ENCODE measurements around the gene ARHGAP24.

ARHGAP24 gene

DNA sequence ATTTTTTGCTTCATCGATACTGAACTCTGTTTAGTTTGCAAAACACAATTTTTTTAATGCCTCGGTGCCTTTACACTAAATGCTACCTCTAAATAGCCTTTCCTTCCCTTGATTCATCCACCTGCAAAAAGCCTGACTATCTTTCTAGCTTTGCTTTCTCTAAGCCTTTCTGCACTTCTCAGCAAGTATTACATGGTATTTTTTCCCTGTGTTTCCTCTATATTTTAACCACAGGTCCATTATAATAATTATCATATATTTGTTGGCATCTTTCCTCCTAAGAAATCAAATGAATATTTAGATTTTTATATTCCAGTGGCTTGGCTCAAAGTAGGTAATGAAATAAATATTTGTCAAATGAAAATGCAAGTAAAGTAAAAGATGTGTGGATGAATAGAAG, 196.2 kb downstream of the ARHGAP24 start:
- 100% methylated on average over 2 of the region's 2 CpGs for WGBS (ENCODE audit: insufficient coverage)
- no peaks in the 10 kb centered on the region for H3K36me3 ChIP-seq (ENCODE audit: control insufficient read depth in 4 of 4, insufficient read depth in 4 of 4, low read length in 3 of 4)
- POLR2A ChIA-PET: no interaction called here
- H3K4me3 ChIP-seq (ENCODE audit: control insufficient read depth in 1 of 7, extremely low read depth in 1 of 7, insufficient read depth in 4 of 7, low read depth in 2 of 7, low read length in 6 of 7): no peak overlapping the region
- no peak for DNase-seq
- CTCF ChIA-PET: interaction anchor here (0.5 kb wide), 1 partner anchor 156 kb away, joined by 3 read pairs; no protein-coding TSS in a partner anchor
- H3K4me1 ChIP-seq (ENCODE audit: control extremely low read depth in 1 of 4, control insufficient read depth in 4 of 4, insufficient read depth in 4 of 4, low read length in 3 of 4): peaks cover 0 to 5% (median 0%) of the 10 kb centered on the region in 4 experiments
- no peaks in the 10 kb centered on the region for H3K27me3 ChIP-seq (replicated peaks in 2 of 5; ENCODE audit: control insufficient read depth in 4 of 5, insufficient read depth in 5 of 5, low read length in 4 of 5)
- H3K9me3 ChIP-seq (ENCODE audit: control extremely low read depth in 1 of 5, control insufficient read depth in 4 of 5, insufficient read depth in 2 of 5, low read depth in 1 of 5, low read length in 4 of 5): peaks cover 0 to 3% (median 0%) of the 10 kb centered on the region in 5 experiments
- no peak overlapping the region for H3K27ac ChIP-seq (ENCODE audit: insufficient read depth in 1 of 2, low read depth in 1 of 2, low read length in 2 of 2, poor library complexity in 1 of 2, severe bottlenecking in 2 of 2)

DNA sequence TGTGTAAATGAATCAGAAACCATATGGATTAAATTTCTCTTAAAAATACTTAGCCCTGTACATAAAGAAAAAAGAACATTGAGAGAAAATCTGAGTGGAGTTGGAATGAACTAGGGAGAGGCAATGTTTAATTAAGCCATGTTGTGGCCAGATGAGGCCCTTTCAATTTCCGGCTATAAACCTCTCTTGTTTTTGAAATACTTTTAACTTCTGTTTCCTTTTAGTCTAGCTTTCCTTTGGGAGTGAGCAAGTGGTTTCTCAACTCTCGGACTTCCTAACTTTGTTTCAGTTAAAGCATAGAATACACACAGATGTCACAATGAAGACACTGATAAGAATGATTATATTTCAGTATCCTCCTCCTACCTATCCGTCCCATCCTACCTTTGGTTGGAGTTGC, 197.2 kb downstream of the ARHGAP24 start:
- POLR2A ChIA-PET: no interaction called here
- H3K4me1 ChIP-seq (ENCODE audit: control extremely low read depth in 1 of 4, control insufficient read depth in 4 of 4, insufficient read depth in 4 of 4, low read length in 3 of 4): peaks cover 0 to 5% (median 0%) of the 10 kb centered on the region in 4 experiments
- WGBS (ENCODE audit: insufficient coverage): 100% methylated on average over 1 of the region's 3 CpGs
- DNase-seq: no peak
- H3K36me3 ChIP-seq (ENCODE audit: control insufficient read depth in 4 of 4, insufficient read depth in 4 of 4, low read length in 3 of 4): no peaks in the 10 kb centered on the region
- H3K27me3 ChIP-seq (replicated peaks in 2 of 5; ENCODE audit: control insufficient read depth in 4 of 5, insufficient read depth in 5 of 5, low read length in 4 of 5): no peaks in the 10 kb centered on the region
- no peak overlapping the region for H3K27ac ChIP-seq (ENCODE audit: insufficient read depth in 1 of 2, low read depth in 1 of 2, low read length in 2 of 2, poor library complexity in 1 of 2, severe bottlenecking in 2 of 2)
- peaks cover 0 to 5% (median 0%) of the 10 kb centered on the region in 5 experiments for H3K9me3 ChIP-seq (ENCODE audit: control extremely low read depth in 1 of 5, control insufficient read depth in 4 of 5, insufficient read depth in 2 of 5, low read depth in 1 of 5, low read length in 4 of 5)
- H3K4me3 ChIP-seq (ENCODE audit: control insufficient read depth in 1 of 7, extremely low read depth in 1 of 7, insufficient read depth in 4 of 7, low read depth in 2 of 7, low read length in 6 of 7): no peak overlapping the region
- CTCF ChIA-PET: no interaction called here

DNA sequence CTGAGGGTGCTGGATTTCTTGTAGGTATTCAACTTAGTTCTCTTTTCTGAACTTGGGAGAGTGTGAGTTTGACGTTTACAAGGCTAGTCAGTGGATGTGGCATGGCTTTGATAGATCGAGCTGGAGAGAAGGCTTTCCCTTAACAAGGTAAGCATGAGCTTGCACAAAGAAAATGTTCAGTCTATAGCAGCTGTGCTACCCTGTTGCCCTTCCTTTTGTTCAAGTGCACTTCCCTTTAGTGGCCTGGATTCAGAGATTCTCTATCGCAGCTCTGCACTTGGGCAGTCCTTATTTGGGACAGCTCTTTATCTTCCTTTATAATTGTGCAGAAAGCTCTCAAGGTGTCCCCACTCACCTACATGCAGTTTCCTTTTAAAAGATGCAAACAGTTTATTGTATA, 198.0 kb downstream of the ARHGAP24 start:
- Histone ChIP-seq H3K27ac (ENCODE audit: insufficient read depth in 1 of 2, low read depth in 1 of 2, low read length in 2 of 2, poor library complexity in 1 of 2, severe bottlenecking in 2 of 2) (no peak overlapping the region), H3K36me3 (ENCODE audit: control insufficient read depth in 4 of 4, insufficient read depth in 4 of 4, low read length in 3 of 4) (no peaks in the 10 kb centered on the region), H3K9me3 (ENCODE audit: control extremely low read depth in 1 of 5, control insufficient read depth in 4 of 5, insufficient read depth in 2 of 5, low read depth in 1 of 5, low read length in 4 of 5) (peaks cover 0 to 2% (median 0%) of the 10 kb centered on the region in 5 experiments), H3K4me1 (ENCODE audit: control extremely low read depth in 1 of 4, control insufficient read depth in 4 of 4, insufficient read depth in 4 of 4, low read length in 3 of 4) (peaks cover 0 to 5% (median 0%) of the 10 kb centered on the region in 4 experiments), H3K27me3 (replicated peaks in 2 of 5; ENCODE audit: control insufficient read depth in 4 of 5, insufficient read depth in 5 of 5, low read length in 4 of 5) (no peaks in the 10 kb centered on the region), H3K4me3 (ENCODE audit: control insufficient read depth in 1 of 7, extremely low read depth in 1 of 7, insufficient read depth in 4 of 7, low read depth in 2 of 7, low read length in 6 of 7) (no peak overlapping the region)
- ChIA-PET POLR2A (no interaction called here), CTCF (no interaction called here)
- DNase-seq: no peak
- 20% methylated on average over 2 of the region's 3 CpGs for WGBS (ENCODE audit: insufficient coverage)

DNA sequence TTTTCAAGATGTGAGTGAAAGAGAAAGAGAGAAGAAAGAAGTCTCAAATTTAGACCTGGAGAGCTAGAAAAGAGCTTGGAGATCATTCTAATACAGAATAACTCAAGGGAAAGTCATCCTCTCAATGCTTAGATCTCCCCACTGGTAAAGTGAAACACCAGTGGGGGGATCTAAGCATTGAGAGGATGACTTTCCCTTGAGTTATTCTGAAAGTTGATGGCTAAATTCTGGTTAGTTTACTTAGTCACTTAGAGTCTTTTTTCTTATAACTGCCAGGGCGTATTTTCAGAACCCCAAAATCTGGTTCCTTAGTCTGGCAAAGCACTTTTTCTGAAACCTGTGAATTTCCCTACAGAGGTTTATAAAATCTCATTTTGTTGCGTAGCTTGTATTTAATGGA, 198.6 kb downstream of the ARHGAP24 start:
- Histone ChIP-seq H3K9me3 (ENCODE audit: control extremely low read depth in 1 of 5, control insufficient read depth in 4 of 5, insufficient read depth in 2 of 5, low read depth in 1 of 5, low read length in 4 of 5) (peaks cover 0 to 2% (median 0%) of the 10 kb centered on the region in 5 experiments), H3K36me3 (ENCODE audit: control insufficient read depth in 4 of 4, insufficient read depth in 4 of 4, low read length in 3 of 4) (no peaks in the 10 kb centered on the region), H3K27ac (ENCODE audit: insufficient read depth in 1 of 2, low read depth in 1 of 2, low read length in 2 of 2, poor library complexity in 1 of 2, severe bottlenecking in 2 of 2) (no peak overlapping the region), H3K27me3 (replicated peaks in 2 of 5; ENCODE audit: control insufficient read depth in 4 of 5, insufficient read depth in 5 of 5, low read length in 4 of 5) (no peaks in the 10 kb centered on the region), H3K4me1 (ENCODE audit: control extremely low read depth in 1 of 4, control insufficient read depth in 4 of 4, insufficient read depth in 4 of 4, low read length in 3 of 4) (peaks cover 0 to 5% (median 0%) of the 10 kb centered on the region in 4 experiments), H3K4me3 (ENCODE audit: control insufficient read depth in 1 of 7, extremely low read depth in 1 of 7, insufficient read depth in 4 of 7, low read depth in 2 of 7, low read length in 6 of 7) (no peak overlapping the region)
- ChIA-PET CTCF (no interaction called here), POLR2A (no interaction called here)
- DNase-seq: no peak
- WGBS (ENCODE audit: insufficient coverage): no CpG with 5 or more reads among the region's 2 CpGs

DNA sequence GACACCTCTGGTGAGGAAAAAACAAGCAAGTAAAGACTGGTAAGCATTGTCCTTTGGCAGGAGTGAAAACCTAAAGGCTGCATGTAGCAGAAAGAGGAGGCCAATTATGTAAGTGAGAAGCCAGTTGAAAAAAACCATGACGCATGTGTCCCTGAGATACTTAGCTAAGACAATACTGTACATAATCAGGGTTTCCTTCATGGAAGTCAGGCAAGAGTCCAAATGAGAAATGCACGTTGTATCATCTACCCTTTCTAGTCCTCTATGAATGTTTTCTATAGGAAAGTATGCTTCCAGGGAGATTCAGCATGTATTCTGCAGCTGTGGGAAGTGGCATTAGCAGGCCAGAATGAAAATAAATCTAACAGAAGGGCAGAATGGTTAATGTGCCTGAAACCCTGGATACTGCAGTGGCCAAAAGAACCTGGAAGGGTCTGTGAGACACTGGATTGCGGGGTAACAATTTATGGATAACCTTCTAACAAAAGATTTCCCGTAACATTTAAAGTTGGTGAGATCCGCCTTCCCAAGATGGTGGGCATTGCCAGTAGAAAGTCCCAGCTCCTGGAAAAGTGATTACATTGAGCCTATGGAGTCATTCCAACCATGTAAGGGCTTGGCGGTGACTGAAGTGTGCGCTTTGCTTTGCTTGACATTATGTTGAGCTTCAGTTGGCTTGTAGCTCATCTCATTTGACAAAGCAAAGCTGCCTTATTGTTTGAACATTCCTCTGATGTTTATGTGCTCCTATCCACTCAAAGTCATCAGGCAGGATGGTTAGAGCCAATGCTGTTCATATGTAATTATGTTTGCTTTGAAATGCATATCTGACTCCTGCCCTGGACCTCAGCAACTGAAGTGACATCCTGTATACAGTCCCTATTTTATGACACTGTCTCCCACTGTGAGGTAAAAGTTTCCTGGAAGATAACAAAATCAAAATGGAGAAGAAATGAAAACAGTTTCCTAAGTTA, 200.4 kb downstream of the ARHGAP24 start:
- no peak for DNase-seq

DNA sequence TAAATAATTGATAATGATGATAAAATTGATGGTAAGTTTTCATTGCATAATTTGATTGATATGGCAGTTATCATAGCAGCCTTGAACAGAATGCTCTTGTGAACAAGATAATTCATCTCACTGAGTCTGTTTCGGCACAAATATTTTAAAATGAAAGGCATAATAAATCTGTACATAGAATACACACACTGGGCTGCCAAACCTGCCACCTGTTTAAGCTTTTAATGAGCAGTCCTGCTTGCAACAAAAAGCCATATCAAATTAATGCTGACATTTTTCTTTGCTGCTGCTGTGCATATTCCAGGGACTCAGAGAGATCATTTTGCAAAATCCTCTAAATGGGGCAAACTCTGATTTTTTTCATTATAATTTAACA, 201.1 kb downstream of the ARHGAP24 start:
- no peaks in the 10 kb centered on the region for H3K27me3 ChIP-seq (replicated peaks in 2 of 5; ENCODE audit: control insufficient read depth in 4 of 5, insufficient read depth in 5 of 5, low read length in 4 of 5)
- no CpG with 5 or more reads among the region's 1 CpG for WGBS (ENCODE audit: insufficient coverage)
- ChIA-PET CTCF (no interaction called here), POLR2A (no interaction called here)
- H3K36me3 ChIP-seq (ENCODE audit: control insufficient read depth in 4 of 4, insufficient read depth in 4 of 4, low read length in 3 of 4): no peaks in the 10 kb centered on the region
- peaks cover 0 to 2% (median 0%) of the 10 kb centered on the region in 5 experiments for H3K9me3 ChIP-seq (ENCODE audit: control extremely low read depth in 1 of 5, control insufficient read depth in 4 of 5, insufficient read depth in 2 of 5, low read depth in 1 of 5, low read length in 4 of 5)
- no peak overlapping the region for H3K4me3 ChIP-seq (ENCODE audit: control insufficient read depth in 1 of 7, extremely low read depth in 1 of 7, insufficient read depth in 4 of 7, low read depth in 2 of 7, low read length in 6 of 7)
- no peak overlapping the region for H3K27ac ChIP-seq (ENCODE audit: insufficient read depth in 1 of 2, low read depth in 1 of 2, low read length in 2 of 2, poor library complexity in 1 of 2, severe bottlenecking in 2 of 2)
- peaks cover 0 to 6% (median 3%) of the 10 kb centered on the region in 4 experiments for H3K4me1 ChIP-seq (ENCODE audit: control extremely low read depth in 1 of 4, control insufficient read depth in 4 of 4, insufficient read depth in 4 of 4, low read length in 3 of 4)
- no peak for DNase-seq

More for the DNA sequence above, 200.4 kb downstream of the ARHGAP24 start:
- Histone ChIP-seq H3K4me1 (ENCODE audit: control extremely low read depth in 1 of 4, control insufficient read depth in 4 of 4, insufficient read depth in 4 of 4, low read length in 3 of 4) (peaks cover 0 to 5% (median 1%) of the 10 kb centered on the region in 4 experiments), H3K36me3 (ENCODE audit: control insufficient read depth in 4 of 4, insufficient read depth in 4 of 4, low read length in 3 of 4) (no peaks in the 10 kb centered on the region), H3K27ac (ENCODE audit: insufficient read depth in 1 of 2, low read depth in 1 of 2, low read length in 2 of 2, poor library complexity in 1 of 2, severe bottlenecking in 2 of 2) (no peak overlapping the region), H3K27me3 (replicated peaks in 2 of 5; ENCODE audit: control insufficient read depth in 4 of 5, insufficient read depth in 5 of 5, low read length in 4 of 5) (no peaks in the 10 kb centered on the region), H3K4me3 (ENCODE audit: control insufficient read depth in 1 of 7, extremely low read depth in 1 of 7, insufficient read depth in 4 of 7, low read depth in 2 of 7, low read length in 6 of 7) (no peak overlapping the region), H3K9me3 (ENCODE audit: control extremely low read depth in 1 of 5, control insufficient read depth in 4 of 5, insufficient read depth in 2 of 5, low read depth in 1 of 5, low read length in 4 of 5) (peaks cover 0 to 2% (median 0%) of the 10 kb centered on the region in 5 experiments)
- WGBS (ENCODE audit: insufficient coverage): 98% methylated on average over 6 of the region's 7 CpGs
- CTCF ChIA-PET: no interaction called here
- POLR2A ChIA-PET: interaction anchor here (0.5 kb wide), 1 partner anchor 361 kb away, joined by 3 read pairs; no protein-coding TSS in a partner anchor

All from common myeloid progenitor, CD34-positive (primary cell).